HEK293 (cell line): ENCODE measurements around the gene WNT7A.

Experiments
- CTCF ChIA-PET: fragments of 350-600 bp; formaldehyde crosslinking; extraction: SDS; loops from one replicate; lab custom pipeline; 2021; ENCODE audit warnings: antibody characterized with exemption; lab: Yijun Ruan, JAX
- POLR2A ChIA-PET: fragments of 300-600 bp; formaldehyde crosslinking; extraction: SDS; loops from one replicate; lab custom pipeline; 2020; ENCODE audit warnings: antibody characterized with exemption, inconsistent platforms; lab: Yijun Ruan, JAX
- H3K27ac ChIP-seq: fragments of 200-500 bp; sonication (Bioruptor generic); 2 replicates; pipeline ENCODE4 v1.5.1; 2014; ENCODE audit warnings: low read depth, low read length, control low read depth, inconsistent platforms; ENCODE audit errors: extremely low read depth
- H3K36me3 ChIP-seq, 2 experiments: fragments of 200-500 bp in 1 of 2; sonication (Bioruptor generic) in 1 of 2; 1 replicate in 1 of 2; 2 replicates in 1 of 2; pipeline ENCODE4 v1.5.1; 2014 to 2017; ENCODE audit warnings: inconsistent platforms in 2 of 2, low read length in 2 of 2; ENCODE audit not compliant: control insufficient read depth in 2 of 2, insufficient read depth in 1 of 2
- H3K4me1 ChIP-seq: fragments of 200-500 bp; sonication (Bioruptor generic); 2 replicates; pipeline ENCODE4 v1.5.1; 2014; ENCODE audit warnings: mild to moderate bottlenecking, low read length, inconsistent platforms; ENCODE audit not compliant: control insufficient read depth, insufficient read depth
- H3K4me3 ChIP-seq: 2 replicates; pipeline ENCODE4 v1.5.1; 2011; ENCODE audit warnings: low read depth, mild to moderate bottlenecking, control low read depth, low read length, moderate library complexity
- H3K9me3 ChIP-seq: fragments of 200-500 bp; sonication (Bioruptor generic); 2 replicates; pipeline ENCODE4 v1.5.1; 2014; ENCODE audit warnings: low read depth, low read length, inconsistent platforms; ENCODE audit not compliant: control insufficient read depth, insufficient read depth
- GFI1B ChIP-seq: fragments of 450-650 bp; formaldehyde crosslinking; IDR thresholded peaks from 2 replicates; pipeline ENCODE4 v1.5.1; 2016; ENCODE audit warnings: missing biosample characterization, missing genetic modification characterization
- GLI4 ChIP-seq: fragments of 450-650 bp; formaldehyde crosslinking; IDR thresholded peaks from 2 replicates; pipeline ENCODE4 v1.5.1; 2016; ENCODE audit warnings: missing biosample characterization, missing genetic modification characterization
- KLF9 ChIP-seq: fragments of 450-650 bp; formaldehyde crosslinking; IDR thresholded peaks from 2 replicates; pipeline ENCODE4 v1.5.1; 2016; ENCODE audit warnings: missing biosample characterization, missing genetic modification characterization, low read depth
- SALL2 ChIP-seq: fragments of 450-650 bp; formaldehyde crosslinking; IDR thresholded peaks from 2 replicates; pipeline ENCODE4 v1.5.0; 2017; ENCODE audit warnings: missing biosample characterization, mild to moderate bottlenecking, missing genetic modification characterization, borderline replicate concordance
- SCRT2 ChIP-seq: fragments of 450-650 bp; formaldehyde crosslinking; IDR thresholded peaks from 2 replicates; pipeline ENCODE4 v1.5.1; 2016; ENCODE audit warnings: missing biosample characterization, missing genetic modification characterization
- YY2 ChIP-seq: fragments of 450-650 bp; formaldehyde crosslinking; IDR thresholded peaks from 2 replicates; pipeline ENCODE4 v1.5.1; 2016; ENCODE audit warnings: missing biosample characterization, missing genetic modification characterization
- ZBTB17 ChIP-seq: fragments of 450-650 bp; formaldehyde crosslinking; IDR thresholded peaks from 2 replicates; pipeline ENCODE4 v1.5.1; 2016; ENCODE audit warnings: missing biosample characterization, missing genetic modification characterization
- ZBTB8A ChIP-seq: fragments of 450-650 bp; formaldehyde crosslinking; IDR thresholded peaks from 2 replicates; pipeline ENCODE4 v1.5.1; 2016; ENCODE audit warnings: missing biosample characterization, missing genetic modification characterization
- ZNF211 ChIP-seq: fragments of 450-650 bp; formaldehyde crosslinking; IDR thresholded peaks from 2 replicates; pipeline ENCODE4 v1.5.1; 2016; ENCODE audit warnings: low read depth, missing biosample characterization, missing genetic modification characterization
- ZNF214 ChIP-seq: fragments of 450-650 bp; formaldehyde crosslinking; IDR thresholded peaks from 2 replicates; pipeline ENCODE4 v1.5.1; 2017; ENCODE audit warnings: missing biosample characterization, mild to moderate bottlenecking, missing genetic modification characterization, borderline replicate concordance
- ZNF221 ChIP-seq: fragments of 450-650 bp; formaldehyde crosslinking; IDR thresholded peaks from 2 replicates; pipeline ENCODE4 v1.5.1; 2017; ENCODE audit warnings: missing biosample characterization, missing genetic modification characterization, borderline replicate concordance
- ZNF311 ChIP-seq: fragments of 450-650 bp; formaldehyde crosslinking; IDR thresholded peaks from 2 replicates; pipeline ENCODE4 v1.5.1; 2017; ENCODE audit warnings: missing biosample characterization, missing genetic modification characterization, borderline replicate concordance
- ZNF404 ChIP-seq: fragments of 450-650 bp; formaldehyde crosslinking; IDR thresholded peaks from 2 replicates; pipeline ENCODE4 v1.5.1; 2017; ENCODE audit warnings: missing biosample characterization, missing genetic modification characterization
- ZNF521 ChIP-seq: fragments of 450-650 bp; formaldehyde crosslinking; IDR thresholded peaks from 2 replicates; pipeline ENCODE4 v1.5.1; 2017; ENCODE audit warnings: missing biosample characterization, mild to moderate bottlenecking, missing genetic modification characterization
- ZNF529 ChIP-seq: fragments of 450-650 bp; formaldehyde crosslinking; IDR thresholded peaks from 2 replicates; pipeline ENCODE4 v1.5.1; 2017; ENCODE audit warnings: missing genetic modification characterization, missing biosample characterization; ENCODE audit not compliant: insufficient replicate concordance
- ZNF548 ChIP-seq: fragments of 450-650 bp; formaldehyde crosslinking; IDR thresholded peaks from 2 replicates; pipeline ENCODE4 v1.5.1; 2016; ENCODE audit warnings: missing biosample characterization, missing genetic modification characterization
- ZNF777 ChIP-seq: fragments of 450-650 bp; formaldehyde crosslinking; IDR thresholded peaks from 2 replicates; pipeline ENCODE4 v1.5.1; 2017; ENCODE audit warnings: missing biosample characterization, missing genetic modification characterization, borderline replicate concordance
- ZXDB ChIP-seq: fragments of 450-650 bp; formaldehyde crosslinking; IDR thresholded peaks from 2 replicates; pipeline ENCODE4 v1.5.1; 2016; ENCODE audit warnings: missing biosample characterization, missing genetic modification characterization
- TF ChIP-seq, protein P1 (sequence below): fragments of 450-650 bp; formaldehyde crosslinking; IDR thresholded peaks from 2 replicates; pipeline ENCODE4 v1.5.1; 2016; ENCODE audit warnings: missing biosample characterization, missing genetic modification characterization
- TF ChIP-seq, protein P2 (sequence below): sonication (generic); formaldehyde crosslinking; IDR thresholded peaks from 2 replicates; pipeline ENCODE4 v1.8.1; 2022; ENCODE audit warnings: mild to moderate bottlenecking, moderate library complexity, missing genetic modification reagents
- TF ChIP-seq, protein P3 (sequence below): fragments of 450-650 bp; IDR thresholded peaks from 2 replicates; pipeline ENCODE4 v1.5.1; 2018; ENCODE audit warnings: missing biosample characterization, missing genetic modification characterization
- TF ChIP-seq, protein P4 (sequence below): fragments of 450-650 bp; formaldehyde crosslinking; IDR thresholded peaks from 2 replicates; pipeline ENCODE4 v1.5.1; 2017; ENCODE audit warnings: missing biosample characterization, missing genetic modification characterization
- TF ChIP-seq, protein P5 (sequence below): fragments of 450-650 bp; formaldehyde crosslinking; IDR thresholded peaks from 2 replicates; pipeline ENCODE4 v1.5.1; 2016; ENCODE audit warnings: missing biosample characterization, missing genetic modification characterization

The WNT7A gene

DNA sequence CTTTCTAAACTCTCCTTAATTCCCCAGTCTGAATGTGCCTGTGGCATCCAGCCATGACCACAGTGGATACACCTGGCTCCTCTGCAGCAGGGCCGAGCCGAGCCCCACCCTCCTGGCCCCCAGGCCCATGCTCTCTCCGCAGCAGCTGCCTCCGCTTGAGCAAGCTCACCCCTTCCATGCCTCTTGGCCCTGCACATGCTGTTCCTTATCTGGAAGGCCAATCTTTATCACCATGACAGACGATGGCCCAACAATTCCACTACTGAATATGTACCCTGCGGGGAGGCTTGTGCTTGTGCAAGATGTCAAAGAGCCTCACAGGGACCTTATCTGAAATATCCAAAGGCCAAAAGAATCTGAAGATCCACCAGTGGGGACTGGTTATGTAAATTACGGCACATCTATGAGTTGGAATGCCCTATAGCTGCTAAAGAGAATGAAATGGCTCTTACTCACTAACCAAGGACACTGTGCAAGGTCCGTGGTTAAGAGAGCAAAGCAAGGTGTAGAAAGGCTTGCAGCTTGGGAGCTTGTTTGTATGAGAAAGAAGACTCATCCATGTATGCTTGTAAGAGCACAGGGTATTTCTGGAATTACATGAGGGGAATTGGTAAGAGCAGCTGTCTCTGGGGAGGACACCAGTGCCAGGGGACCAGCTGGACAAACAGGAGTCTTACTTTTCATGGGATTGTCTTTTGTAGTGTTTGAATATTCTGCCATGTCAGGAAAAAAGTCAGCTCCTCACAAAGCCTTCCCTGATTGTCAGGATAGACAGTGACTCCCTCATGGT, 55.2 kb downstream of the WNT7A start:
- CTCF ChIA-PET, result interaction anchor here (0.6 to 1.1 kb wide), 3 partner anchors 60 to 199 kb away, joined by 3 read pairs; no protein-coding TSS in a partner anchor
- H3K4me3 ChIP-seq, result no peak overlapping the region
- H3K27ac ChIP-seq, result no peak overlapping the region
- no peaks in the 10 kb centered on the region for H3K4me1 ChIP-seq
- POLR2A ChIA-PET, result no interaction called here
- no peaks in the 10 kb centered on the region for H3K36me3 ChIP-seq
- TF ChIP-seq YY2 (tag by site-specific recombination) (no peak), ZNF311 (no peak), ZXDB (tag by site-specific recombination) (no peak), ZNF221 (no peak), ZNF521 (no peak), ZBTB17 (tag by site-specific recombination) (no peak), SALL2 (no peak), ZNF404 (tag by site-specific recombination) (no peak), GFI1B (tag by site-specific recombination) (no peak), ZNF529 (tag by site-specific recombination) (no peak)
- no peaks in the 10 kb centered on the region for H3K9me3 ChIP-seq

DNA sequence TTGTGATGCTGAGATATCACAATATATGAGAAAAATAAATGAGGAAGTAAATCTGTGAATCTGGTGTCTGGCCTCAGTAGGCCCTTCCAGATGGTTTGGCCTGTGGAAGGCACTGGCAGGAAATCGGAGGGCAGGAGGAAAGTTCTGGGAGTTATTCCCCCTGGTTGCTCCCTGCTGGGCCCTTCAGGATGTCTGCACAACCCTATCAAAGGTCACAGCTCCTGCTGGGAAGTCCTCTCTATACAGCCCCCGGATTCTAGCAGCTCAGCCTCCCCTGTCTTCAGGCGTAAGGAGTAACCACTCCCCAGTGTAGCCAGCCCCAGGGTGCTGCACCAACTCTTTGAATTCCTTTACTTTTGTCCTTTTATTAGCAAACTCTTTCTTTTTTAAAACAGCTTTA, 56.2 kb downstream of the WNT7A start:
- no peak overlapping the region for H3K4me3 ChIP-seq
- no peaks in the 10 kb centered on the region for H3K4me1 ChIP-seq
- H3K27ac ChIP-seq, result no peak overlapping the region
- TF ChIP-seq, protein P1, sequence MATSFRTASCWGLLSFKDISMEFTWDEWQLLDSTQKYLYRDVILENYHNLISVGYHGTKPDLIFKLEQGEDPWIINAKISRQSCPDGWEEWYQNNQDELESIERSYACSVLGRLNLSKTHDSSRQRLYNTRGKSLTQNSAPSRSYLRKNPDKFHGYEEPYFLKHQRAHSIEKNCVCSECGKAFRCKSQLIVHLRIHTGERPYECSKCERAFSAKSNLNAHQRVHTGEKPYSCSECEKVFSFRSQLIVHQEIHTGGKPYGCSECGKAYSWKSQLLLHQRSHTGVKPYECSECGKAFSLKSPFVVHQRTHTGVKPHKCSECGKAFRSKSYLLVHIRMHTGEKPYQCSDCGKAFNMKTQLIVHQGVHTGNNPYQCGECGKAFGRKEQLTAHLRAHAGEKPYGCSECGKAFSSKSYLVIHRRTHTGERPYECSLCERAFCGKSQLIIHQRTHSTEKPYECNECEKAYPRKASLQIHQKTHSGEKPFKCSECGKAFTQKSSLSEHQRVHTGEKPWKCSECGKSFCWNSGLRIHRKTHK (tag by site-specific recombination), result no peak
- no peak for TF ChIP-seq ZNF214 (tag by site-specific recombination)
- no peak for TF ChIP-seq SCRT2 (tag by site-specific recombination)
- TF ChIP-seq, all 188 proteins: peak for 0
- POLR2A ChIA-PET, result no interaction called here
- Histone ChIP-seq H3K36me3 (no peaks in the 10 kb centered on the region), H3K9me3 (no peaks in the 10 kb centered on the region)
- CTCF ChIA-PET, result interaction anchor here (1.1 kb wide), 1 partner anchor 61 kb away, joined by 3 read pairs; no protein-coding TSS in a partner anchor

DNA sequence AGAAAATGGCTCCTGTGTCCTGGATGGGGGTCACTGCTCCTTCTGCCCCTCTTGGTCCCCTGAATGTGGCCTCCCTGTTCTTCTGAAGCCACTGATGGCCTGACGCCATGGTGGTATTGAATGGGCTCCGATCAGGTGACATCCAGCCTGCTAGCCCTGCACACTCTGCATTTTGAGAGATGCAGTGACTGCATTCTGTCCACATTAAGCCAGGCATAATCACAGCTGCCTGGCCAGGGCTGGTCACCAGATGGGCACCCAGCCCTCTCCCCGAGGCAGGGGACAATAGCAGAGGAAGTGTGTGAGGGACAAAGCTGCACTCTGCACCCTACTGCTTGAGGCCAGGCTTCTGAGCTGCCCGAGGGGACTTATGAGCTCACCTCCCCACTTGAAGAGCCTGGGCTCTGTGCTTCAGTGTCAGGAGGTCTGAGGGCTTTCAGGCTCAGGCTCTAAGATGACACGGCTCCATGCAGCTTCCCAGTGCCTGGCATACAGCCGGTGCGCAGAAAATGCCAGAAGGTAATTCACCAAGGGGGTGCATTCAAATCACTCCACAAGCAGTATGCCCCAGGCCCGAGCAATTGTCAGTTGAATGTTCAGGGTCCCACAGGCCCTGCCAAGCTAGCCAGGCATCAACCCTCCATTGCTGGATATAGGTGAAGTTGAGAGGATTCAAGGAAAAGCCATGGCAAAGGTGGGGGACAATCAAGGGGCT, 56.8 kb downstream of the WNT7A start:
- Histone ChIP-seq H3K27ac (no peak overlapping the region), H3K9me3 (no peaks in the 10 kb centered on the region), H3K36me3 (no peaks in the 10 kb centered on the region), H3K4me3 (no peak overlapping the region), H3K4me1 (no peaks in the 10 kb centered on the region)
- ChIA-PET CTCF (no interaction called here), POLR2A (no interaction called here)
- TF ChIP-seq, protein P2, sequence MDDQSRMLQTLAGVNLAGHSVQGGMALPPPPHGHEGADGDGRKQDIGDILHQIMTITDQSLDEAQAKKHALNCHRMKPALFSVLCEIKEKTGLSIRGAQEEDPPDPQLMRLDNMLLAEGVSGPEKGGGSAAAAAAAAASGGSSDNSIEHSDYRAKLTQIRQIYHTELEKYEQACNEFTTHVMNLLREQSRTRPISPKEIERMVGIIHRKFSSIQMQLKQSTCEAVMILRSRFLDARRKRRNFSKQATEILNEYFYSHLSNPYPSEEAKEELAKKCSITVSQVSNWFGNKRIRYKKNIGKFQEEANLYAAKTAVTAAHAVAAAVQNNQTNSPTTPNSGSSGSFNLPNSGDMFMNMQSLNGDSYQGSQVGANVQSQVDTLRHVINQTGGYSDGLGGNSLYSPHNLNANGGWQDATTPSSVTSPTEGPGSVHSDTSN, result no peak
- TF ChIP-seq ZNF214 (tag by site-specific recombination) (no peak), KLF9 (tag by site-specific recombination) (no peak), ZNF777 (no peak), ZNF548 (tag by site-specific recombination) (no peak), ZBTB8A (tag by site-specific recombination) (no peak), GLI4 (no peak), ZNF211 (tag by site-specific recombination) (no peak)
- TF ChIP-seq, protein P3, sequence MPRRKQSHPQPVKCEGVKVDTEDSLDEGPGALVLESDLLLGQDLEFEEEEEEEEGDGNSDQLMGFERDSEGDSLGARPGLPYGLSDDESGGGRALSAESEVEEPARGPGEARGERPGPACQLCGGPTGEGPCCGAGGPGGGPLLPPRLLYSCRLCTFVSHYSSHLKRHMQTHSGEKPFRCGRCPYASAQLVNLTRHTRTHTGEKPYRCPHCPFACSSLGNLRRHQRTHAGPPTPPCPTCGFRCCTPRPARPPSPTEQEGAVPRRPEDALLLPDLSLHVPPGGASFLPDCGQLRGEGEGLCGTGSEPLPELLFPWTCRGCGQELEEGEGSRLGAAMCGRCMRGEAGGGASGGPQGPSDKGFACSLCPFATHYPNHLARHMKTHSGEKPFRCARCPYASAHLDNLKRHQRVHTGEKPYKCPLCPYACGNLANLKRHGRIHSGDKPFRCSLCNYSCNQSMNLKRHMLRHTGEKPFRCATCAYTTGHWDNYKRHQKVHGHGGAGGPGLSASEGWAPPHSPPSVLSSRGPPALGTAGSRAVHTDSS (tag by site-specific recombination), result no peak
- TF ChIP-seq, protein P4, sequence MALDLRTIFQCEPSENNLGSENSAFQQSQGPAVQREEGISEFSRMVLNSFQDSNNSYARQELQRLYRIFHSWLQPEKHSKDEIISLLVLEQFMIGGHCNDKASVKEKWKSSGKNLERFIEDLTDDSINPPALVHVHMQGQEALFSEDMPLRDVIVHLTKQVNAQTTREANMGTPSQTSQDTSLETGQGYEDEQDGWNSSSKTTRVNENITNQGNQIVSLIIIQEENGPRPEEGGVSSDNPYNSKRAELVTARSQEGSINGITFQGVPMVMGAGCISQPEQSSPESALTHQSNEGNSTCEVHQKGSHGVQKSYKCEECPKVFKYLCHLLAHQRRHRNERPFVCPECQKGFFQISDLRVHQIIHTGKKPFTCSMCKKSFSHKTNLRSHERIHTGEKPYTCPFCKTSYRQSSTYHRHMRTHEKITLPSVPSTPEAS (tag by site-specific recombination), result no peak
- TF ChIP-seq, protein P5, sequence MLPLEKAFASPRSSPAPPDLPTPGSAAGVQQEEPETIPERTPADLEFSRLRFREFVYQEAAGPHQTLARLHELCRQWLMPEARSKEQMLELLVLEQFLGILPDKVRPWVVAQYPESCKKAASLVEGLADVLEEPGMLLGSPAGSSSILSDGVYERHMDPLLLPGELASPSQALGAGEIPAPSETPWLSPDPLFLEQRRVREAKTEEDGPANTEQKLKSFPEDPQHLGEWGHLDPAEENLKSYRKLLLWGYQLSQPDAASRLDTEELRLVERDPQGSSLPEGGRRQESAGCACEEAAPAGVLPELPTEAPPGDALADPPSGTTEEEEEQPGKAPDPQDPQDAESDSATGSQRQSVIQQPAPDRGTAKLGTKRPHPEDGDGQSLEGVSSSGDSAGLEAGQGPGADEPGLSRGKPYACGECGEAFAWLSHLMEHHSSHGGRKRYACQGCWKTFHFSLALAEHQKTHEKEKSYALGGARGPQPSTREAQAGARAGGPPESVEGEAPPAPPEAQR (tag by site-specific recombination), result no peak
